Neural cell (in vitro differentiated cells): Measurements from ENCODE around the gene N4BP2L1.

Experiments
- EZH2 ChIP-seq: fragments of 200-600, 300-800 bp; shearing (Covaris generic), sonication (generic); IDR thresholded peaks from 2 replicates; pipeline ENCODE4 v1.6.1; 2014; ENCODE audit warnings: antibody characterized with exemption, low read length, borderline replicate concordance, mild to moderate bottlenecking; ENCODE audit not compliant: insufficient read depth, poor library complexity, severe bottlenecking
- RAD21 ChIP-seq: fragments of 450-650 bp; conservative IDR thresholded peaks from 2 replicates; pipeline ENCODE4 v1.6.1; 2014; ENCODE audit warnings: antibody characterized with exemption, mild to moderate bottlenecking, moderate library complexity
- TF ChIP-seq, protein P1 (sequence below): fragments of 450-650 bp; IDR thresholded peaks from 2 replicates; pipeline ENCODE4 v1.5.1; 2014; ENCODE audit warnings: antibody characterized with exemption, mild to moderate bottlenecking, moderate library complexity; ENCODE audit not compliant: poor library complexity, severe bottlenecking

DNA sequence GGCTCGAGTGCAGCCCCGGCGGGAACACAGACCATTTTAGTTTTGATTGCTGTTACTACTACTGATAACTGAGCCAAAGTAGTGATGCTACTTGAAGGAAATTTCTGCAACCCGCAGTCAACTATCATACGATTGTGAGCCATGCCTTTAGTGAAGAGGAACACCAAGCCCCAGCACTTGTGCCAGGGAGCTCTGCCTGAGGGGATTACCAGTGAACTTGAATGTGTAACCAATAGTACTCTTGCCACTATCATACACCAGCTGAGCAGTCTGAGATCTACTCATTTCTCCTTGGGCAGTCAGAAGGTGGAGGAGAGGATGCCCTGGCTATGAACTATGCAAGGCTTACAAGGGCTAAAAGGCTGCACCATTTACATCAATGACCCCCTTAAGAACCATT lies 49.0 kb upstream of the N4BP2L1 start:
- TF ChIP-seq, protein P1, sequence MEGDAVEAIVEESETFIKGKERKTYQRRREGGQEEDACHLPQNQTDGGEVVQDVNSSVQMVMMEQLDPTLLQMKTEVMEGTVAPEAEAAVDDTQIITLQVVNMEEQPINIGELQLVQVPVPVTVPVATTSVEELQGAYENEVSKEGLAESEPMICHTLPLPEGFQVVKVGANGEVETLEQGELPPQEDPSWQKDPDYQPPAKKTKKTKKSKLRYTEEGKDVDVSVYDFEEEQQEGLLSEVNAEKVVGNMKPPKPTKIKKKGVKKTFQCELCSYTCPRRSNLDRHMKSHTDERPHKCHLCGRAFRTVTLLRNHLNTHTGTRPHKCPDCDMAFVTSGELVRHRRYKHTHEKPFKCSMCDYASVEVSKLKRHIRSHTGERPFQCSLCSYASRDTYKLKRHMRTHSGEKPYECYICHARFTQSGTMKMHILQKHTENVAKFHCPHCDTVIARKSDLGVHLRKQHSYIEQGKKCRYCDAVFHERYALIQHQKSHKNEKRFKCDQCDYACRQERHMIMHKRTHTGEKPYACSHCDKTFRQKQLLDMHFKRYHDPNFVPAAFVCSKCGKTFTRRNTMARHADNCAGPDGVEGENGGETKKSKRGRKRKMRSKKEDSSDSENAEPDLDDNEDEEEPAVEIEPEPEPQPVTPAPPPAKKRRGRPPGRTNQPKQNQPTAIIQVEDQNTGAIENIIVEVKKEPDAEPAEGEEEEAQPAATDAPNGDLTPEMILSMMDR = no peak
- no peak for TF ChIP-seq EZH2
- TF ChIP-seq RAD21 = no peak
